Esophagus mucosa (tissue), 1 donor: ENCODE data around the gene ARSK. TPM values are rescaled to one million over a fixed set of nuclear protein-coding genes. Genes with fewer than 3 reads are reported as not detected.

Experiments
- ATAC-seq: fragments of 200-7000 bp; cut with Tn5 transposase; one replicate; pipeline ENCODE4 v1.9.1; 2020
- total RNA-seq: library from RNA; stranded (reverse); gene quantifications from one replicate; pipeline ENCODE4 v1.2.4, GENCODE V29; 2023
- donor health status: DM: yes; HTN: yes; CAD: no.

The ARSK gene
- total RNA-seq, 1 donor from 2014 or later, result 2.2 TPM

GRCh38 chr5:95649274-95649673 lies 94.4 kb downstream of the ARSK start:
- ATAC-seq, result no peak

GRCh38 chr5:95649842-95650620 lies 95.1 kb downstream of the ARSK start:
- ATAC-seq, result no peak

GRCh38 chr5:95652849-95653248 lies 97.9 kb downstream of the ARSK start:
- ATAC-seq, result no peak

- ATAC-seq, result no peak
Measured at GRCh38 chr5:95654196-95654595, 99.3 kb downstream of the ARSK start.

Other genes with a start within 250 kb of the ARSK start
- gene FAM81B, start 163.7 kb upstream of the ARSK start, total RNA-seq, result not detected
- 43.2 TPM for gene SKIC3, start 124 bp upstream of the ARSK start, total RNA-seq
- gene GPR150, start 65.0 kb downstream of the ARSK start, total RNA-seq, result not detected
- gene RFESD, start 91.7 kb downstream of the ARSK start, total RNA-seq, result 1.5 TPM
- not detected for gene SPATA9, start 127.9 kb downstream of the ARSK start, total RNA-seq
- gene RHOBTB3, start 176.2 kb downstream of the ARSK start, total RNA-seq, result 3.6 TPM